ENCODE measurements around the gene KIF19.

DNA sequence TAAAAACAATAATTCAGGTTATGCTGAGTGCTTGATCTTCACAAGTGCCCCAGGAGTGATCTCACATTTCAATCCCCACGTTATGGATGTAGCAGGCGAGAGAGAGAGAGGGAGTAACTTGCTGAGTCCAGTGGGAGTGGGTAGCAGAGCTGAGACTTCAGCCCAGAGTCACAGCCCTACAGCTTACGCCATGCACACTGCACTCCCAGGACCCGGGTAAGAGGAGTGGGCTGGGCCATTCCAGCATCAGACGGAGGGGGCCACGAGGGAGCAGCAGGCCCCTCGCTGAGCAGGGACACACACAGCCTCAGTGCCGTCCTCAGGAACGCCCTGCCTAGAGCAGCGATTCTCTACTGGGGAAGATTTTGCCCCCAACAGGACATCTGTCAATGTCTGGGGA lies 9.8 kb upstream of the KIF19 start:
- TF ChIP-seq, protein P1, sequence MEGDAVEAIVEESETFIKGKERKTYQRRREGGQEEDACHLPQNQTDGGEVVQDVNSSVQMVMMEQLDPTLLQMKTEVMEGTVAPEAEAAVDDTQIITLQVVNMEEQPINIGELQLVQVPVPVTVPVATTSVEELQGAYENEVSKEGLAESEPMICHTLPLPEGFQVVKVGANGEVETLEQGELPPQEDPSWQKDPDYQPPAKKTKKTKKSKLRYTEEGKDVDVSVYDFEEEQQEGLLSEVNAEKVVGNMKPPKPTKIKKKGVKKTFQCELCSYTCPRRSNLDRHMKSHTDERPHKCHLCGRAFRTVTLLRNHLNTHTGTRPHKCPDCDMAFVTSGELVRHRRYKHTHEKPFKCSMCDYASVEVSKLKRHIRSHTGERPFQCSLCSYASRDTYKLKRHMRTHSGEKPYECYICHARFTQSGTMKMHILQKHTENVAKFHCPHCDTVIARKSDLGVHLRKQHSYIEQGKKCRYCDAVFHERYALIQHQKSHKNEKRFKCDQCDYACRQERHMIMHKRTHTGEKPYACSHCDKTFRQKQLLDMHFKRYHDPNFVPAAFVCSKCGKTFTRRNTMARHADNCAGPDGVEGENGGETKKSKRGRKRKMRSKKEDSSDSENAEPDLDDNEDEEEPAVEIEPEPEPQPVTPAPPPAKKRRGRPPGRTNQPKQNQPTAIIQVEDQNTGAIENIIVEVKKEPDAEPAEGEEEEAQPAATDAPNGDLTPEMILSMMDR (IDR thresholded peaks at IDR 0.05) = no peak
- no peak for TF ChIP-seq POLR2A (IDR thresholded peaks at IDR 0.05)
